ENCODE results near the gene NTMT1. TPM values are rescaled to one million over a fixed set of nuclear protein-coding genes. Genes with fewer than 3 reads are reported as not detected.
A peak's percentile ranks its signal among the peaks of the same experiment; 100 is the strongest.

Gene NTMT1
- total and polyA plus RNA-seq, 9 of the 15 experiments (the other 6 are each of a cell fraction or from before 2014, with no cell fraction given), result 42.1 to 116 (median 74.7) TPM

- no peak for TF ChIP-seq AFF1 (IDR thresholded peaks at IDR 0.05; ENCODE audit: low read depth in 1 of 2, partially characterized antibody in 2 of 2)
- 0 out of 4 replicates have a peak, but pooled peaks of 1 of the 2 experiments have one; percentile 64 for TF ChIP-seq FOXA3 (CRISPR knock-in tag; conservative IDR thresholded peaks at IDR 0.05 in 1 of 2, IDR thresholded peaks at IDR 0.05 in 1 of 2)
- TF ChIP-seq ZBTB12 (CRISPR knock-in tag; IDR thresholded peaks at IDR 0.05), result peak; percentile 85
- no peak for TF ChIP-seq FOXK1 (CRISPR knock-in tag; IDR thresholded peaks at IDR 0.05; ENCODE audit: borderline replicate concordance)
- TF ChIP-seq GTF2F1 (IDR thresholded peaks at IDR 0.05; ENCODE audit: low read depth, low read length), result no peak
- TF ChIP-seq GABPA (tag; conservative IDR thresholded peaks at IDR 0.05; ENCODE audit: low read depth), result peak; percentile 94
- no peak for TF ChIP-seq HMG20A (CRISPR knock-in tag; conservative IDR thresholded peaks at IDR 0.05)
- TF ChIP-seq, protein P1, sequence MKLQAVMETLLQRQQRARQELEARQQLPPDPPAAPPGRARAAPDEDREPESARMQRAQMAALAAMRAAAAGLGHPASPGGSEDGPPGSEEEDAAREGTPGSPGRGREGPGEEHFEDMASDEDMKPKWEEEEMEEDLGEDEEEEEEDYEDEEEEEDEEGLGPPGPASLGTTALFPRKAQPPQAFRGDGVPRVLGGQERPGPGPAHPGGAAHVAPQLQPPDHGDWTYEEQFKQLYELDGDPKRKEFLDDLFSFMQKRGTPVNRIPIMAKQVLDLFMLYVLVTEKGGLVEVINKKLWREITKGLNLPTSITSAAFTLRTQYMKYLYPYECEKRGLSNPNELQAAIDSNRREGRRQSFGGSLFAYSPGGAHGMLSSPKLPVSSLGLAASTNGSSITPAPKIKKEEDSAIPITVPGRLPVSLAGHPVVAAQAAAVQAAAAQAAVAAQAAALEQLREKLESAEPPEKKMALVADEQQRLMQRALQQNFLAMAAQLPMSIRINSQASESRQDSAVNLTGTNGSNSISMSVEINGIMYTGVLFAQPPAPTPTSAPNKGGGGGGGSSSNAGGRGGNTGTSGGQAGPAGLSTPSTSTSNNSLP (IDR thresholded peaks at IDR 0.05; ENCODE audit: borderline replicate concordance, low read depth, low read length), result no peak
- TF ChIP-seq ZNF644 (tag; IDR thresholded peaks at IDR 0.05; ENCODE audit: low read depth), result 0 out of 2 replicates have a peak, but pooled peaks have one; percentile 63
- peak; percentile 62 to 82 for TF ChIP-seq FOXK2 (conservative IDR thresholded peaks at IDR 0.05 in 1 of 2, IDR thresholded peaks at IDR 0.05 in 1 of 2; ENCODE audit: low read depth in 2 of 2)
- TF ChIP-seq BRF1 (IDR thresholded peaks at IDR 0.05; ENCODE audit: borderline replicate concordance, extremely low read depth, insufficient read length), result no peak
- 0 out of 2 replicates have a peak, but pooled peaks have one; percentile 16 for TF ChIP-seq FOSL1 (tag; conservative IDR thresholded peaks at IDR 0.05)
- TF ChIP-seq BCOR (IDR thresholded peaks at IDR 0.05), result peak; percentile 51
- TF ChIP-seq SIRT6 (IDR thresholded peaks at IDR 0.05; ENCODE audit: low read depth, low read length), result no peak
- TF ChIP-seq PATZ1 (CRISPR knock-in tag; IDR thresholded peaks at IDR 0.05; ENCODE audit: borderline replicate concordance), result no peak
- peak; percentile 96 for TF ChIP-seq SUPT5H (IDR thresholded peaks at IDR 0.05)
- no peak for TF ChIP-seq ZNF561 (CRISPR knock-in tag; conservative IDR thresholded peaks at IDR 0.05)
- no peak for TF ChIP-seq KLF13 (tag; IDR thresholded peaks at IDR 0.05; ENCODE audit: borderline replicate concordance, low read depth)
- TF ChIP-seq ZNF586 (CRISPR knock-in tag; conservative IDR thresholded peaks at IDR 0.05), result no peak
Observed at GRCh38 chr9:129626079-129626624, at the start of gene NTMT1 (continued).

Data from K562 (cell line).